ENCODE results near the gene CHAF1A.

DNA sequence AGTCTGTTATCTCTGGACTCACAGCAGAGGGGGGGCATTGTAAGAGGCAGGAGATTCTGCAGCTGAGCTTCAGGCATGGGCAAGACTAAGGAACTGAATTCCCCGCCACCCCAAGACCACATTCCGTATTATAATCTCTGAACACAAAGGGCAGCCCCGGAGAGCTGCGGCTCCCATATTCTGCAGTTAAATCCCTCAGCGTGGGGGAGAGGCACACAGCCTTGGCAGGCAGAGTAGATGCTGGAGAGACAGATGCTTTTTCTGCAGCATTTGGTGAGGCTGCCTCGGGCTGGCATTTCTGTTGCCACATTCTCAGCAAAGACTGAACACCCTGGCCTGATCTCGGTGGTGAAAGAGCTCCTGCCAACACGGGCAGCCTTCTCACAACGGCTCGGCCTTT, 12.9 kb downstream of the CHAF1A start:
- TF ChIP-seq, protein P1, sequence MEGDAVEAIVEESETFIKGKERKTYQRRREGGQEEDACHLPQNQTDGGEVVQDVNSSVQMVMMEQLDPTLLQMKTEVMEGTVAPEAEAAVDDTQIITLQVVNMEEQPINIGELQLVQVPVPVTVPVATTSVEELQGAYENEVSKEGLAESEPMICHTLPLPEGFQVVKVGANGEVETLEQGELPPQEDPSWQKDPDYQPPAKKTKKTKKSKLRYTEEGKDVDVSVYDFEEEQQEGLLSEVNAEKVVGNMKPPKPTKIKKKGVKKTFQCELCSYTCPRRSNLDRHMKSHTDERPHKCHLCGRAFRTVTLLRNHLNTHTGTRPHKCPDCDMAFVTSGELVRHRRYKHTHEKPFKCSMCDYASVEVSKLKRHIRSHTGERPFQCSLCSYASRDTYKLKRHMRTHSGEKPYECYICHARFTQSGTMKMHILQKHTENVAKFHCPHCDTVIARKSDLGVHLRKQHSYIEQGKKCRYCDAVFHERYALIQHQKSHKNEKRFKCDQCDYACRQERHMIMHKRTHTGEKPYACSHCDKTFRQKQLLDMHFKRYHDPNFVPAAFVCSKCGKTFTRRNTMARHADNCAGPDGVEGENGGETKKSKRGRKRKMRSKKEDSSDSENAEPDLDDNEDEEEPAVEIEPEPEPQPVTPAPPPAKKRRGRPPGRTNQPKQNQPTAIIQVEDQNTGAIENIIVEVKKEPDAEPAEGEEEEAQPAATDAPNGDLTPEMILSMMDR (IDR thresholded peaks at IDR 0.05) = no peak
- TF ChIP-seq POLR2A (IDR thresholded peaks at IDR 0.05) = no peak
